Measurements from ENCODE around the gene PLCB4. TPM values are rescaled to one million over a fixed set of nuclear protein-coding genes. Genes with fewer than 3 reads are reported as not detected.

The PLCB4 gene
- total RNA-seq, 2 experiments from 2014 or later, result 0.06 TPM; not detected in 1

DNA sequence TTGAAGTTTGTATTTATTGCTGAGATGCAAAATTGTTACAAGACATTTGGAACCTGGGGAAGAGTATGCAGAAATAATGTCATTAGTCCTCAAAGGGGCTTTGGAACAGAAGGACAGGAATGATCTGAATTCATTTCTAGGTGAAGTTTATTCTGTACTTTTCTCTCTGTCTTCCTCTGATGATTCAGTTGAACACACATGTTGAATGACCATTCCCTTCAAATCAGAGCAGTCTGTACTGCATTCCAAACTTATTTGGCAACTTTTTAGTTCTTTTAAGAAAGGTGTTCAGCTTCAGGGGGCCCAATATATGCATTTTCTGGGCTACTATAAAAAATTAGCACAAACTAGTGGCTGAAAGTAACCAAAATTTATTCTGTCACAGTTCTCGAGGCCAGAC is 231.6 kb downstream of the PLCB4 start:
- Mint-ChIP-seq H3K9me3 (no peaks in the 10 kb centered on the region), H3K27me3 (no peaks in the 10 kb centered on the region), H3K36me3 (ENCODE audit: low read depth) (no peaks in the 10 kb centered on the region), H3K4me1 (ENCODE audit: low read depth) (no peaks in the 10 kb centered on the region), H3K27ac (no peak overlapping the region), H3K4me3 (no peak overlapping the region)
- POLR2A ChIA-PET, result no interaction called here
- no peak overlapping the region for H3K4me3 ChIP-seq (ENCODE audit: low read length)
- DNase-seq (no peak), ATAC-seq (ENCODE audit: poor library complexity) (no peak)
- no peaks in the 10 kb centered on the region for H3K9me3 ChIP-seq (ENCODE audit: control insufficient read depth in 1 of 2, insufficient read depth in 1 of 2, low read length in 2 of 2)
- H3K27ac ChIP-seq (ENCODE audit: low read depth in 1 of 2, low read length in 2 of 2), result no peak overlapping the region
- no peak for TF ChIP-seq CTCF (IDR thresholded peaks at IDR 0.05)
- no peaks in the 10 kb centered on the region for H3K36me3 ChIP-seq (ENCODE audit: insufficient read depth, low read length)
- CTCF ChIA-PET, result no interaction called here
- intact Hi-C loops (cut with DNase I, micrococcal nuclease), result no loop called here
- H3K27me3 ChIP-seq (ENCODE audit: control insufficient read depth in 1 of 2, insufficient read depth in 2 of 2, low read length in 2 of 2), result no peaks in the 10 kb centered on the region
- H3K4me1 ChIP-seq (ENCODE audit: insufficient read depth, low read length), result no peaks in the 10 kb centered on the region

- H3K4me3 ChIP-seq (ENCODE audit: low read length), result no peak overlapping the region
- H3K4me3 Mint-ChIP-seq, result no peak overlapping the region
- H3K4me1 Mint-ChIP-seq (ENCODE audit: low read depth), result no peaks in the 10 kb centered on the region
- no peak for ATAC-seq (ENCODE audit: poor library complexity)
- no peak for TF ChIP-seq CTCF (IDR thresholded peaks at IDR 0.05)
- no peaks in the 10 kb centered on the region for H3K27me3 ChIP-seq (ENCODE audit: control insufficient read depth in 1 of 2, insufficient read depth in 2 of 2, low read length in 2 of 2)
- intact Hi-C loops (cut with DNase I, micrococcal nuclease), result no loop called here
- ChIA-PET CTCF (no interaction called here), POLR2A (no interaction called here)
- no peaks in the 10 kb centered on the region for H3K36me3 ChIP-seq (ENCODE audit: insufficient read depth, low read length)
- H3K27ac ChIP-seq (ENCODE audit: low read depth in 1 of 2, low read length in 2 of 2), result no peak overlapping the region
- DNase-seq, result no peak
- no peak overlapping the region for H3K27ac Mint-ChIP-seq
- H3K9me3 Mint-ChIP-seq, result no peaks in the 10 kb centered on the region
- no peaks in the 10 kb centered on the region for H3K9me3 ChIP-seq (ENCODE audit: control insufficient read depth in 1 of 2, insufficient read depth in 1 of 2, low read length in 2 of 2)
- H3K36me3 Mint-ChIP-seq (ENCODE audit: low read depth), result no peaks in the 10 kb centered on the region
- no peaks in the 10 kb centered on the region for H3K4me1 ChIP-seq (ENCODE audit: insufficient read depth, low read length)
- no peaks in the 10 kb centered on the region for H3K27me3 Mint-ChIP-seq
These were observed 232.5 kb downstream of the PLCB4 start for GRCh38 chr20:9301129-9302090.

GRCh38 chr20:9302091-9302462 is 233.2 kb downstream of the PLCB4 start:
- no peaks in the 10 kb centered on the region for H3K9me3 ChIP-seq (ENCODE audit: control insufficient read depth in 1 of 2, insufficient read depth in 1 of 2, low read length in 2 of 2)
- Mint-ChIP-seq H3K27me3 (no peaks in the 10 kb centered on the region), H3K4me1 (ENCODE audit: low read depth) (no peaks in the 10 kb centered on the region), H3K36me3 (ENCODE audit: low read depth) (no peaks in the 10 kb centered on the region), H3K9me3 (no peaks in the 10 kb centered on the region), H3K4me3 (no peak overlapping the region), H3K27ac (no peak overlapping the region)
- H3K36me3 ChIP-seq (ENCODE audit: insufficient read depth, low read length), result no peaks in the 10 kb centered on the region
- H3K27ac ChIP-seq (ENCODE audit: low read depth in 1 of 2, low read length in 2 of 2), result no peak overlapping the region
- H3K4me1 ChIP-seq (ENCODE audit: insufficient read depth, low read length), result no peaks in the 10 kb centered on the region
- POLR2A ChIA-PET, result no interaction called here
- no peak for TF ChIP-seq CTCF (IDR thresholded peaks at IDR 0.05)
- DNase-seq, result no peak
- CTCF ChIA-PET, result no interaction called here
- ATAC-seq (ENCODE audit: poor library complexity), result no peak
- intact Hi-C loops (cut with DNase I, micrococcal nuclease), result no loop called here
- H3K27me3 ChIP-seq (ENCODE audit: control insufficient read depth in 1 of 2, insufficient read depth in 2 of 2, low read length in 2 of 2), result no peaks in the 10 kb centered on the region
- H3K4me3 ChIP-seq (ENCODE audit: low read length), result no peak overlapping the region

Measured in CD4-positive, alpha-beta T cell (primary cell).